A673 (cell line): ENCODE results near the gene STX18.

Experiments used
- EZH2 ChIP-seq: fragments of 200-600 bp; sonication (generic); IDR thresholded peaks from 2 replicates; pipeline ENCODE4 v1.6.1; 2017; ENCODE audit warnings: borderline replicate concordance, low read depth, mild to moderate bottlenecking, mixed read lengths, antibody characterized with exemption, low read length; ENCODE audit not compliant: poor library complexity, severe bottlenecking
- TF ChIP-seq, protein P1 (sequence below): fragments of 300-800, 200-600 bp; sonication (generic); conservative IDR thresholded peaks from 2 replicates; pipeline ENCODE4 v1.5.1; 2017; ENCODE audit warnings: low read depth, mild to moderate bottlenecking, antibody characterized with exemption, low read length, moderate library complexity, mixed read lengths

DNA sequence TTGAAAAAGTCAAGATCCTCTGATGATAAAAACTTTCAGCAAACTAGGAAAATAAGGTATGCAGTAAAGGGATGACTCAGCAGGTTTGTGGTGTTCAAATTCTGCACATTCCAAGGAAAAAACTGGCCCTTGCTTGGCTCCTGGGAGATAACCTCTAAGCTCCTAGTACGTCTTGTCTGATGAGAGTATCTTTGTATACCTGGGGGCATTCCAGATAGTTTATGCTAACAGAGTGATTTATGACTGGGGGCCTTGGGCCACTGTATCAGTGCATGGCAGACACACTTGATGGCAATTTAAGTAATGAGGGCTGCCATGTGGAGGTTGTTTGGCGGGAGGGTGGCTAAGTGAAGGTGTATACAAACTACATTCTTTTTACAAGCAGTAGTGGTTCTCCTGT lies 98.0 kb downstream of the STX18 start:
- TF ChIP-seq, protein P1, sequence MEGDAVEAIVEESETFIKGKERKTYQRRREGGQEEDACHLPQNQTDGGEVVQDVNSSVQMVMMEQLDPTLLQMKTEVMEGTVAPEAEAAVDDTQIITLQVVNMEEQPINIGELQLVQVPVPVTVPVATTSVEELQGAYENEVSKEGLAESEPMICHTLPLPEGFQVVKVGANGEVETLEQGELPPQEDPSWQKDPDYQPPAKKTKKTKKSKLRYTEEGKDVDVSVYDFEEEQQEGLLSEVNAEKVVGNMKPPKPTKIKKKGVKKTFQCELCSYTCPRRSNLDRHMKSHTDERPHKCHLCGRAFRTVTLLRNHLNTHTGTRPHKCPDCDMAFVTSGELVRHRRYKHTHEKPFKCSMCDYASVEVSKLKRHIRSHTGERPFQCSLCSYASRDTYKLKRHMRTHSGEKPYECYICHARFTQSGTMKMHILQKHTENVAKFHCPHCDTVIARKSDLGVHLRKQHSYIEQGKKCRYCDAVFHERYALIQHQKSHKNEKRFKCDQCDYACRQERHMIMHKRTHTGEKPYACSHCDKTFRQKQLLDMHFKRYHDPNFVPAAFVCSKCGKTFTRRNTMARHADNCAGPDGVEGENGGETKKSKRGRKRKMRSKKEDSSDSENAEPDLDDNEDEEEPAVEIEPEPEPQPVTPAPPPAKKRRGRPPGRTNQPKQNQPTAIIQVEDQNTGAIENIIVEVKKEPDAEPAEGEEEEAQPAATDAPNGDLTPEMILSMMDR: no peak
- TF ChIP-seq EZH2: no peak
